Adrenal gland (tissue), 12 donors: ENCODE results near the gene MARK3. TPM values are rescaled to one million over a fixed set of nuclear protein-coding genes. Genes with fewer than 3 reads are reported as not detected.

Source experiments
- DNase-seq, 7 donors: peaks; one replicate each; pipeline ENCODE4 v3.0.0-alpha.2; 2019 to 2020
- H3K27ac ChIP-seq, 5 donors: fragments of 200-600 bp; sonication (generic) in 4 of 5; 1 replicate in 3 of 5; 2 replicates in 2 of 5; pipeline versions ENCODE4 v1.5.1 to v1.8.0; 2016 to 2020; ENCODE audit warnings: mild to moderate bottlenecking in 1 of 5
- H3K27me3 ChIP-seq: fragments of 200-600 bp; 2 replicates; pipeline ENCODE4 v1.8.0; 2021
- H3K36me3 ChIP-seq, 2 donors: fragments of 200-600 bp; replicated peaks in 1 of 2; 1 replicate in 1 of 2; 2 replicates in 1 of 2; pipeline versions ENCODE4 v1.5.1 to v1.8.0; 2018 to 2022
- H3K4me1 ChIP-seq, 2 donors: fragments of 200-600 bp; replicated peaks in 1 of 2; 1 replicate in 1 of 2; 2 replicates in 1 of 2; pipeline versions ENCODE4 v1.5.1 to v1.8.0; 2018 to 2021
- H3K4me3 ChIP-seq, 4 donors: fragments of 200-600 bp; sonication (generic) in 3 of 4; one replicate each; pipeline ENCODE4 v1.5.1; 2016 to 2018
- H3K9me3 ChIP-seq, 3 donors: fragments of 200-600 bp; sonication (generic) in 1 of 3; replicated peaks in 1 of 3; 1 replicate in 2 of 3; 2 replicates in 1 of 3; pipeline versions ENCODE4 v1.5.1 to v1.8.0; 2016 to 2021
- CTCF ChIP-seq, 6 experiments: fragments of 450-650 bp in 4 of 6; fragments of 200-600 bp in 2 of 6; sonication (generic) in 1 of 6; IDR thresholded peaks; 1 replicate in 5 of 6; 2 replicates in 1 of 6; pipeline versions ENCODE4 v1.5.1 to v1.8.0; 2016 to 2021; ENCODE audit warnings: antibody characterized with exemption in 6 of 6, mild to moderate bottlenecking in 2 of 6, moderate library complexity in 1 of 6
- POLR2A ChIP-seq, 2 donors: fragments of 450-650 bp; IDR thresholded peaks; one replicate each; pipeline ENCODE4 v1.6.1; 2017; ENCODE audit warnings: antibody characterized with exemption in 2 of 2, mild to moderate bottlenecking in 2 of 2, moderate library complexity in 1 of 2
- WGBS, 4 donors: extraction: QIAGEN DNeasy Blood & Tissue Kit in 2 of 4; methylation state at CpG; one replicate each; pipeline versions ENCODE4 v1.1.5 to v1.1.7; 2013 to 2017; 5-methylcytosine and 5-hydroxymethylcytosine counted together
- intact Hi-C, 2 donors: fragments of 100-400 bp; cut with DNase I; formaldehyde crosslinking; loops; one replicate each; pipeline versions ENCODE4 v1.14.1 to v1.15.0; 2022 to 2023
- polyA plus RNA-seq, 3 donors: library from polyadenylated mRNA; stranded (reverse); fragments of 200-250 nt in 2 of 3; fragments of 350-450 nt in 1 of 3; fragmentation: Illumina TruSeq in 1 of 3; extraction: RNeasy Lipid Tissue Mini Kit (QIAGEN cat#74804) in 1 of 3; gene quantifications; one replicate each; pipeline ENCODE4 v1.2.3, GENCODE V29; 2013 to 2014
- total RNA-seq, 9 donors: library from RNA; depleted of rRNA in 4 of 9; stranded (reverse); fragments of >200 nt in 4 of 9; fragments of 120-200 nt in 1 of 9; fragmentation: NEBNext Ultra II Directional in 1 of 9; extraction: Animal tissue kit (Norgen Biotek cat#: 25700) in 1 of 9; gene quantifications; one replicate each; pipeline versions ENCODE4 v1.1.0 to v1.2.4, GENCODE V29; 2013 to 2023
- donor health status: healthy with polysubstance abuse.
- donor health status: Bipolar disorder and iron deficiency.
- donor health status: DM: yes; HTN: yes; CAD: no.
- donor health status: DM: no; HTN: no; CAD: no.
- donor health status: DM: no; HTN: no; CAD: no.
- donor health status: DM: yes; HTN: yes; CAD: no.

The MARK3 gene
- total and polyA plus RNA-seq, 12 donors = 73.1 to 233 (median 94.6) TPM

- intact Hi-C loops = loop anchor here in 1 of 2 donors (5.0 kb wide), 1 partner anchor 46 kb away; no protein-coding TSS in a partner anchor
- TF ChIP-seq POLR2A (IDR thresholded peaks at IDR 0.05) (no peak), CTCF (IDR thresholded peaks at IDR 0.05) (no peak)
- Histone ChIP-seq H3K27me3 (no peaks in the 10 kb centered on the region), H3K4me3 (no peak overlapping the region), H3K27ac (peak overlapping the region in 2 of 5 donors; percentile 62 to 87), H3K36me3 (no peaks in the 10 kb centered on the region), H3K9me3 (no peaks in the 10 kb centered on the region), H3K4me1 (peaks cover 21 to 40% of the 10 kb centered on the region in 2 donors)
- DNase-seq = peak in 1 of 7 donors; percentile 19
- WGBS, 4 donors = 85 to 95% (median 88%) methylated on average over 8 to 27 of the region's 27 CpGs
These were observed 163.5 kb downstream of the MARK3 start for GRCh38 chr14:103548463-103549351.

- intact Hi-C loops = loop anchor here in 1 of 2 donors (5.0 kb wide), 1 partner anchor 47 kb away; no protein-coding TSS in a partner anchor
- no peaks in the 10 kb centered on the region for H3K36me3 ChIP-seq
- TF ChIP-seq CTCF (IDR thresholded peaks at IDR 0.05) (no peak), POLR2A (IDR thresholded peaks at IDR 0.05) (no peak)
- peaks cover 21 to 33% of the 10 kb centered on the region in 2 donors for H3K4me1 ChIP-seq
- H3K27ac ChIP-seq = peak overlapping the region in 2 of 5 donors; percentile 62 to 87
- no peaks in the 10 kb centered on the region for H3K9me3 ChIP-seq
- 76 to 84% (median 81%) methylated on average over 20 to 30 of the region's 30 CpGs for WGBS, 4 donors
- no peaks in the 10 kb centered on the region for H3K27me3 ChIP-seq
- peak in 1 of 7 donors; percentile 46 for DNase-seq
- no peak overlapping the region for H3K4me3 ChIP-seq
These were observed 164.4 kb downstream of the MARK3 start for GRCh38 chr14:103549361-103550311.

- no peak overlapping the region for H3K4me3 ChIP-seq
- H3K4me1 ChIP-seq = peaks cover 21 to 33% of the 10 kb centered on the region in 2 donors
- H3K27ac ChIP-seq = peak overlapping the region in 4 of 5 donors; percentile 83 to 95 (median 88)
- TF ChIP-seq POLR2A (IDR thresholded peaks at IDR 0.05) = no peak
- TF ChIP-seq CTCF (IDR thresholded peaks at IDR 0.05) = no peak
- WGBS, 4 donors = 77 to 82% (median 81%) methylated on average over 12 to 22 of the region's 22 CpGs
- H3K9me3 ChIP-seq = no peaks in the 10 kb centered on the region
- DNase-seq = peak in 1 of 7 donors; percentile 29
- intact Hi-C loops = no loop called here
- H3K27me3 ChIP-seq = no peaks in the 10 kb centered on the region
- no peaks in the 10 kb centered on the region for H3K36me3 ChIP-seq
These were observed 165.5 kb downstream of the MARK3 start for GRCh38 chr14:103550451-103551337.
